ACC112 (cell line): ENCODE measurements around the gene PKP2.

Experiments used
- H2AFZ ChIP-seq: fragments of 200-600 bp; sonication (generic); one replicate; pipeline ENCODE4 v1.6.0; 2017; ENCODE audit warnings: antibody characterized with exemption, low read length; ENCODE audit not compliant: unreplicated experiment
- H3K27ac ChIP-seq: fragments of 200-600 bp; sonication (generic); 2 replicates; pipeline ENCODE4 v1.5.1; 2014; ENCODE audit warnings: low read depth, mild to moderate bottlenecking, antibody characterized with exemption, low read length, moderate library complexity
- H3K27me3 ChIP-seq: fragments of 200-600 bp; sonication (generic); 2 replicates; pipeline ENCODE4 v1.6.1; 2014; ENCODE audit warnings: mild to moderate bottlenecking, antibody characterized with exemption, low read length, moderate library complexity, mixed read lengths; ENCODE audit not compliant: insufficient read depth
- H3K36me3 ChIP-seq: fragments of 200-600 bp; sonication (generic); 2 replicates; pipeline ENCODE4 v1.6.1; 2016; ENCODE audit warnings: mild to moderate bottlenecking, antibody characterized with exemption, low read length, moderate library complexity, mixed read lengths; ENCODE audit not compliant: insufficient read depth
- H3K4me1 ChIP-seq: fragments of 200-600 bp; sonication (generic); one replicate; pipeline ENCODE4 v1.6.1; 2016; ENCODE audit warnings: low read length, mixed read lengths; ENCODE audit not compliant: insufficient read depth, unreplicated experiment, control insufficient read depth
- H3K4me3 ChIP-seq: fragments of 200-600 bp; sonication (generic); 2 replicates; pipeline ENCODE4 v1.5.1; 2014; ENCODE audit warnings: mild to moderate bottlenecking, low read depth, low read length
- H3K79me2 ChIP-seq: fragments of 200-600 bp; sonication (generic); one replicate; pipeline ENCODE4 v1.6.0; 2016; ENCODE audit warnings: low read length; ENCODE audit not compliant: control insufficient read depth, unreplicated experiment, insufficient read depth

Gene PKP2

GRCh38 chr12:32907898-32908476, 11.4 kb upstream of the PKP2 start:
- Histone ChIP-seq H3K27me3 (no peaks in the 10 kb centered on the region), H3K4me3 (no peak overlapping the region), H2AFZ (no peak overlapping the region), H3K79me2 (no peaks in the 10 kb centered on the region), H3K36me3 (no peaks in the 10 kb centered on the region), H3K27ac (no peak overlapping the region), H3K4me1 (no peaks in the 10 kb centered on the region)

- Histone ChIP-seq H3K27ac (no peak overlapping the region), H3K4me3 (no peak overlapping the region), H3K4me1 (no peaks in the 10 kb centered on the region), H3K79me2 (no peaks in the 10 kb centered on the region), H3K27me3 (no peaks in the 10 kb centered on the region), H3K36me3 (no peaks in the 10 kb centered on the region), H2AFZ (no peak overlapping the region)
Measured at GRCh38 chr12:32907166-32907565, 10.6 kb upstream of the PKP2 start.

- Histone ChIP-seq H3K4me3 (no peak overlapping the region), H3K4me1 (peaks cover 4% of the 10 kb centered on the region), H3K27ac (no peak overlapping the region), H2AFZ (no peak overlapping the region), H3K79me2 (no peaks in the 10 kb centered on the region), H3K27me3 (no peaks in the 10 kb centered on the region), H3K36me3 (no peaks in the 10 kb centered on the region)
Measured at GRCh38 chr12:32906399-32907165, 10.0 kb upstream of the PKP2 start.

- Histone ChIP-seq H3K27ac (no peak overlapping the region), H3K4me3 (no peak overlapping the region), H3K27me3 (no peaks in the 10 kb centered on the region), H3K79me2 (no peaks in the 10 kb centered on the region), H3K4me1 (peaks cover 8% of the 10 kb centered on the region), H3K36me3 (no peaks in the 10 kb centered on the region), H2AFZ (no peak overlapping the region)
Measured at GRCh38 chr12:32903763-32904162, 7.2 kb upstream of the PKP2 start.

GRCh38 chr12:32903318-32903717, 6.7 kb upstream of the PKP2 start:
- no peak overlapping the region for H3K27ac ChIP-seq
- no peaks in the 10 kb centered on the region for H3K27me3 ChIP-seq
- H3K4me1 ChIP-seq: peaks cover 8% of the 10 kb centered on the region
- H3K36me3 ChIP-seq: no peaks in the 10 kb centered on the region
- H3K4me3 ChIP-seq: no peak overlapping the region
- no peaks in the 10 kb centered on the region for H3K79me2 ChIP-seq
- no peak overlapping the region for H2AFZ ChIP-seq

GRCh38 chr12:32902287-32902997, 5.9 kb upstream of the PKP2 start:
- Histone ChIP-seq H3K27me3 (0 out of 2 replicates have a peak, but pooled peaks cover 5% of the 10 kb centered on the region), H3K27ac (no peak overlapping the region), H2AFZ (no peak overlapping the region), H3K79me2 (no peaks in the 10 kb centered on the region), H3K4me3 (no peak overlapping the region), H3K36me3 (no peaks in the 10 kb centered on the region), H3K4me1 (peaks cover 8% of the 10 kb centered on the region)

GRCh38 chr12:32901553-32901952, 5.0 kb upstream of the PKP2 start:
- Histone ChIP-seq H3K27me3 (0 out of 2 replicates have a peak, but pooled peaks cover 5% of the 10 kb centered on the region), H2AFZ (peak overlapping the region; percentile 62), H3K36me3 (no peaks in the 10 kb centered on the region), H3K79me2 (no peaks in the 10 kb centered on the region), H3K4me1 (peaks cover 8% of the 10 kb centered on the region), H3K27ac (no peak overlapping the region), H3K4me3 (no peak overlapping the region)

GRCh38 chr12:32897687-32898573, 1.4 kb upstream of the PKP2 start:
- Histone ChIP-seq H3K79me2 (peaks cover 8% of the 10 kb centered on the region), H3K36me3 (no peaks in the 10 kb centered on the region), H2AFZ (no peak overlapping the region), H3K4me3 (no peak overlapping the region), H3K27me3 (peaks cover 14% of the 10 kb centered on the region), H3K4me1 (peaks cover 26% of the 10 kb centered on the region), H3K27ac (no peak overlapping the region)

- Histone ChIP-seq H3K36me3 (no peaks in the 10 kb centered on the region), H2AFZ (peak overlapping the region; percentile 71), H3K27me3 (peaks cover 14% of the 10 kb centered on the region), H3K27ac (no peak overlapping the region), H3K4me1 (peaks cover 31% of the 10 kb centered on the region), H3K4me3 (peak overlapping the region; percentile 79), H3K79me2 (peaks cover 8% of the 10 kb centered on the region)
Measured at GRCh38 chr12:32897281-32897610, 669 bp upstream of the PKP2 start.

- Histone ChIP-seq H2AFZ (peak overlapping the region; percentile 28), H3K4me3 (peak overlapping the region; percentile 79), H3K36me3 (no peaks in the 10 kb centered on the region), H3K79me2 (peaks cover 8% of the 10 kb centered on the region), H3K27ac (no peak overlapping the region), H3K27me3 (peaks cover 14% of the 10 kb centered on the region), H3K4me1 (peaks cover 32% of the 10 kb centered on the region)
Measured at GRCh38 chr12:32895688-32896431, 717 bp downstream of the PKP2 start.
